Measurements from ENCODE around the gene PRAMEF11. TPM values are rescaled to one million over a fixed set of nuclear protein-coding genes. Genes with fewer than 3 reads are reported as not detected.
"Not testable (repeated sequence)": the region's sequence is repeated elsewhere in the genome, so short reads cannot be mapped to it uniquely, and the experiment has no call there.

PRAMEF11 gene
- not detected in 2 replicates for total RNA-seq

- not testable (repeated sequence) for H3K27me3 ChIP-seq (ENCODE audit: control insufficient read depth, insufficient read depth, low read length); H3K4me3 ChIP-seq (ENCODE audit: low read depth, low read length); DNase-seq (ENCODE audit: low read depth); H3K36me3 ChIP-seq (ENCODE audit: control insufficient read depth, insufficient read depth, low read length)
Measured at GRCh38 chr1:12831310-12831709, at the start of gene PRAMEF11. TSS of gene PRAMEF11 (minus strand) at chr1:12831410. CDS start at chr1:12828789, 2,621 bp downstream.

GRCh38 chr1:12878453-12878852 is 47.2 kb upstream of the PRAMEF11 start:
- not testable (repeated sequence) for H3K27me3 ChIP-seq (ENCODE audit: control insufficient read depth, insufficient read depth, low read length); H3K36me3 ChIP-seq (ENCODE audit: control insufficient read depth, insufficient read depth, low read length); H3K4me3 ChIP-seq (ENCODE audit: low read depth, low read length); DNase-seq (ENCODE audit: low read depth)

GRCh38 chr1:12863131-12863880 is 32.1 kb upstream of the PRAMEF11 start:
- DNase-seq (ENCODE audit: low read depth); H3K36me3 ChIP-seq (ENCODE audit: control insufficient read depth, insufficient read depth, low read length); H3K27me3 ChIP-seq (ENCODE audit: control insufficient read depth, insufficient read depth, low read length); H3K4me3 ChIP-seq (ENCODE audit: low read depth, low read length): not testable (repeated sequence)

GRCh38 chr1:12856786-12857185 is 25.6 kb upstream of the PRAMEF11 start, which contains the start of gene PRAMEF2:
TSS of gene PRAMEF2 (plus strand) at chr1:12857086. CDS start at chr1:12859010, 1,924 bp downstream.
- H3K27me3 ChIP-seq (ENCODE audit: control insufficient read depth, insufficient read depth, low read length); DNase-seq (ENCODE audit: low read depth); H3K36me3 ChIP-seq (ENCODE audit: control insufficient read depth, insufficient read depth, low read length); H3K4me3 ChIP-seq (ENCODE audit: low read depth, low read length): not testable (repeated sequence)

GRCh38 chr1:12851779-12852178 is 20.6 kb upstream of the PRAMEF11 start:
- no peak overlapping the region for H3K4me3 ChIP-seq (ENCODE audit: low read depth, low read length)
- H3K36me3 ChIP-seq (ENCODE audit: control insufficient read depth, insufficient read depth, low read length), result no peaks in the 10 kb centered on the region
- no peaks in the 10 kb centered on the region for H3K27me3 ChIP-seq (ENCODE audit: control insufficient read depth, insufficient read depth, low read length)
- TF ChIP-seq CTCF (IDR thresholded peaks at IDR 0.05; ENCODE audit: insufficient read depth, low read length, poor library complexity, severe bottlenecking), result no peak
- no peak for DNase-seq (ENCODE audit: low read depth)

- not testable (repeated sequence) for H3K27me3 ChIP-seq (ENCODE audit: control insufficient read depth, insufficient read depth, low read length); H3K36me3 ChIP-seq (ENCODE audit: control insufficient read depth, insufficient read depth, low read length); H3K4me3 ChIP-seq (ENCODE audit: low read depth, low read length); DNase-seq (ENCODE audit: low read depth)
Measured at GRCh38 chr1:12848620-12849019, 17.4 kb upstream of the PRAMEF11 start, which contains the start of gene HNRNPCL1. TSS of gene HNRNPCL1 (minus strand) at chr1:12848720. CDS start at chr1:12848289, 431 bp downstream.

GRCh38 chr1:12833251-12833650 is 2.0 kb upstream of the PRAMEF11 start:
- not testable (repeated sequence) for H3K4me3 ChIP-seq (ENCODE audit: low read depth, low read length); H3K27me3 ChIP-seq (ENCODE audit: control insufficient read depth, insufficient read depth, low read length); DNase-seq (ENCODE audit: low read depth); H3K36me3 ChIP-seq (ENCODE audit: control insufficient read depth, insufficient read depth, low read length)

- not testable (repeated sequence) for H3K4me3 ChIP-seq (ENCODE audit: low read depth, low read length); DNase-seq (ENCODE audit: low read depth); H3K27me3 ChIP-seq (ENCODE audit: control insufficient read depth, insufficient read depth, low read length); H3K36me3 ChIP-seq (ENCODE audit: control insufficient read depth, insufficient read depth, low read length)
Measured at GRCh38 chr1:12819061-12819460, 12.1 kb downstream of the PRAMEF11 start.

GRCh38 chr1:12811409-12811784 is 19.8 kb downstream of the PRAMEF11 start:
- TF ChIP-seq CTCF (IDR thresholded peaks at IDR 0.05; ENCODE audit: insufficient read depth, low read length, poor library complexity, severe bottlenecking), result no peak
- no peaks in the 10 kb centered on the region for H3K27me3 ChIP-seq (ENCODE audit: control insufficient read depth, insufficient read depth, low read length)
- H3K36me3 ChIP-seq (ENCODE audit: control insufficient read depth, insufficient read depth, low read length), result no peaks in the 10 kb centered on the region
- DNase-seq (ENCODE audit: low read depth), result no peak
- no peak overlapping the region for H3K4me3 ChIP-seq (ENCODE audit: low read depth, low read length)

Data from kidney epithelial cell (primary cell).